Esophagus muscularis mucosa (tissue), 4 donors: ENCODE measurements around the gene ITGBL1. TPM values are rescaled to one million over a fixed set of nuclear protein-coding genes. Genes with fewer than 3 reads are reported as not detected.

Experiments
- DNase-seq: peaks from one replicate; pipeline ENCODE4 v3.0.0-alpha.2; 2017; ENCODE audit errors: extremely low spot score
- H3K27ac ChIP-seq, 4 donors: fragments of 200-600 bp; sonication (generic); replicated peaks in 1 of 4; 1 replicate in 3 of 4; 2 replicates in 1 of 4; pipeline ENCODE4 v1.5.1; 2016 to 2019; ENCODE audit warnings: mild to moderate bottlenecking in 1 of 4
- H3K27me3 ChIP-seq, 4 donors: fragments of 200-600 bp; sonication (generic); one replicate each; pipeline versions ENCODE4 v1.5.1 to v1.6.0; 2016 to 2019
- H3K36me3 ChIP-seq, 4 donors: fragments of 200-600 bp; sonication (generic); one replicate each; pipeline ENCODE4 v1.5.1; 2016 to 2019
- H3K4me1 ChIP-seq, 4 donors: fragments of 200-600 bp; sonication (generic); one replicate each; pipeline ENCODE4 v1.5.1; 2016 to 2019
- H3K4me3 ChIP-seq, 4 donors: fragments of 200-600 bp; sonication (generic); 1 replicate in 2 of 4; 2 replicates in 2 of 4; pipeline ENCODE4 v1.5.1; 2016 to 2019; ENCODE audit warnings: mild to moderate bottlenecking in 4 of 4, moderate library complexity in 1 of 4
- H3K9me3 ChIP-seq, 4 donors: fragments of 200-600 bp; sonication (generic); 1 replicate in 3 of 4; 2 replicates in 1 of 4; pipeline ENCODE4 v1.5.1; 2016 to 2019
- EP300 ChIP-seq: sonication (generic); formaldehyde crosslinking; IDR thresholded peaks from one replicate; pipeline ENCODE4 v1.6.1; 2017; ENCODE audit warnings: antibody characterized with exemption
- POLR2A ChIP-seq: fragments of 450-650 bp; IDR thresholded peaks from one replicate; pipeline ENCODE4 v1.6.1; 2017; ENCODE audit warnings: antibody characterized with exemption, moderate library complexity, mild to moderate bottlenecking, low read depth
- POLR2AphosphoS5 ChIP-seq, 2 donors: sonication (generic); formaldehyde crosslinking; IDR thresholded peaks; one replicate each; pipeline ENCODE4 v1.6.1; 2017; ENCODE audit warnings: antibody characterized with exemption in 2 of 2
- WGBS: methylation state at CpG from one replicate; pipeline ENCODE4 v1.1.5; 2018; 5-methylcytosine and 5-hydroxymethylcytosine counted together
- intact Hi-C: fragments of 100-400 bp; cut with DNase I; formaldehyde crosslinking; loops from one replicate; pipeline ENCODE4 v1.15.1; 2023
- total RNA-seq, 4 donors: library from RNA; depleted of rRNA; stranded (reverse); fragments of >200 nt; gene quantifications; one replicate each; pipeline versions ENCODE4 v1.1.0 to v1.2.1, GENCODE V29; 2016
- TF ChIP-seq, protein P1 (sequence below), 3 experiments: fragments of 200-600 bp in 2 of 3; fragments of 450-650 bp in 1 of 3; sonication (generic) in 2 of 3; IDR thresholded peaks; one replicate each; pipeline ENCODE4 v1.5.1; 2017 to 2019; ENCODE audit warnings: antibody characterized with exemption in 3 of 3, mild to moderate bottlenecking in 2 of 3, moderate library complexity in 1 of 3

ITGBL1 gene
- total RNA-seq, 4 donors from 2014 or later = 8.3 to 20.0 (median 13.8) TPM

DNA sequence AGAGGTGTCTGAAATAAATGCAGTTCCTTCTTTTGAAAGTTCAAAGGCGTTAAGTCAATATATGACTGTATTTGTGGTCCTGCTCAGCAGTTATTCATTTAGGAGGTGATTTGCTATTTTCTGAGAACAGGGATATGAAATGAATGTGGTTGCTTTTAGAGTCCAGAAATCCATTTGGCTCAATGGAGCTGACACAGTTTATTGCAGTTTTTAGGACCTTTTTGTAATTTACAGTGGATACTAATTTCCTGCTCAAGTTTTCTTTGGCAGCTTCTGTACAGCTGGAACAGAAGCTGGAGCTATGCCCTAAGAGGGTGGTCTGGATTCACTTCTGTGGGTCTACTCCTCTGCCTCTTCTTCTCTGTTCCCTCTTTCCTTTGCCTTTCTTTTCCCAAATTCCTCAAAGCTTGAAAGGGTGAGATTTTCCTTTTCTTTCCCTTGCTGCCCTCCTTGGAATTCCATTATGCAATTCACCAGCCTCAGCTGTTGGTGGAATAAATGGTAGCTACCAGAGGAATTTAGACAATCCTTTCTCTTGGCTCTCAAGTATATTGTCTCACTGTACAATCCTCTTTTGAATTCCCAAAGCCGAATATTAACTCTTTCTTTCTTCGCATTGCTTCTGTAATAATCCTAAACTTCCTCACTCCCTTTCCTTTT is 39.9 kb downstream of the ITGBL1 start:
- no peak for TF ChIP-seq EP300
- TF ChIP-seq POLR2A = no peak
- TF ChIP-seq, protein P1, sequence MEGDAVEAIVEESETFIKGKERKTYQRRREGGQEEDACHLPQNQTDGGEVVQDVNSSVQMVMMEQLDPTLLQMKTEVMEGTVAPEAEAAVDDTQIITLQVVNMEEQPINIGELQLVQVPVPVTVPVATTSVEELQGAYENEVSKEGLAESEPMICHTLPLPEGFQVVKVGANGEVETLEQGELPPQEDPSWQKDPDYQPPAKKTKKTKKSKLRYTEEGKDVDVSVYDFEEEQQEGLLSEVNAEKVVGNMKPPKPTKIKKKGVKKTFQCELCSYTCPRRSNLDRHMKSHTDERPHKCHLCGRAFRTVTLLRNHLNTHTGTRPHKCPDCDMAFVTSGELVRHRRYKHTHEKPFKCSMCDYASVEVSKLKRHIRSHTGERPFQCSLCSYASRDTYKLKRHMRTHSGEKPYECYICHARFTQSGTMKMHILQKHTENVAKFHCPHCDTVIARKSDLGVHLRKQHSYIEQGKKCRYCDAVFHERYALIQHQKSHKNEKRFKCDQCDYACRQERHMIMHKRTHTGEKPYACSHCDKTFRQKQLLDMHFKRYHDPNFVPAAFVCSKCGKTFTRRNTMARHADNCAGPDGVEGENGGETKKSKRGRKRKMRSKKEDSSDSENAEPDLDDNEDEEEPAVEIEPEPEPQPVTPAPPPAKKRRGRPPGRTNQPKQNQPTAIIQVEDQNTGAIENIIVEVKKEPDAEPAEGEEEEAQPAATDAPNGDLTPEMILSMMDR (IDR thresholded peaks at IDR 0.05) = no peak
- no peak for TF ChIP-seq POLR2AphosphoS5 (IDR thresholded peaks at IDR 0.05)

DNA sequence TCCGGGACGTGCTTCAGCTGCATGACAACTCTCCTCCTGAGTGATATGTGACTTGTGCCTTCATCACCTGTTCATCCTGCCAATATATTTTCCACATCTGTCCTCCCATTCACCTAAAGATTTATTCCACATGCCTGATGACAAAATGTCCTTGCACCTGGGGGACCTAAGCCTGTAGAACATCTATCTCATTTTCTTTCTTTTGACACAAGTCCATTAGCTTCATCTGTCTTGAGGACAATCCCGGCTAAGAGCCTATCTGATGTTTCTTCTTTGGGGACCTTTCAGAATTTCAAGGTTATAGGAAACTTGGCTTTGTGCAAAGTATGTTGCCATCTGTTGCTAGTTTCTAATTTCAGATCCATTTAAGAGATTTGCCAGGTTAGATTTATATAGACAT is 41.1 kb downstream of the ITGBL1 start:
- DNase-seq = no peak
- no peaks in the 10 kb centered on the region for H3K36me3 ChIP-seq
- no peak overlapping the region for H3K27ac ChIP-seq
- no peaks in the 10 kb centered on the region for H3K27me3 ChIP-seq
- 90% methylated on average over 3 of the region's 3 CpGs for WGBS
- no peak for TF ChIP-seq POLR2A
- TF ChIP-seq, protein P1 (IDR thresholded peaks at IDR 0.05) = no peak
- no peak for TF ChIP-seq POLR2AphosphoS5 (IDR thresholded peaks at IDR 0.05)
- TF ChIP-seq EP300 = no peak
- no peak overlapping the region for H3K4me3 ChIP-seq
- H3K4me1 ChIP-seq = no peaks in the 10 kb centered on the region
- intact Hi-C loops = no loop called here
- H3K9me3 ChIP-seq = no peaks in the 10 kb centered on the region

More for the DNA sequence above, 39.9 kb downstream of the ITGBL1 start:
- Histone ChIP-seq H3K4me1 (no peaks in the 10 kb centered on the region), H3K27ac (no peak overlapping the region), H3K36me3 (no peaks in the 10 kb centered on the region), H3K9me3 (no peaks in the 10 kb centered on the region), H3K27me3 (no peaks in the 10 kb centered on the region), H3K4me3 (no peak overlapping the region)
- 92% methylated on average over 3 of the region's 3 CpGs for WGBS
- intact Hi-C loops = no loop called here
- no peak for DNase-seq

- DNase-seq = no peak
- TF ChIP-seq, protein P1 (IDR thresholded peaks at IDR 0.05) = no peak
- TF ChIP-seq POLR2AphosphoS5 (IDR thresholded peaks at IDR 0.05) (no peak), POLR2A (no peak), EP300 (no peak)
- H3K4me1 ChIP-seq = no peaks in the 10 kb centered on the region
- no peaks in the 10 kb centered on the region for H3K9me3 ChIP-seq
- no peaks in the 10 kb centered on the region for H3K27me3 ChIP-seq
- intact Hi-C loops = no loop called here
- 82% methylated on average over 2 of the region's 2 CpGs for WGBS
- H3K36me3 ChIP-seq = no peaks in the 10 kb centered on the region
- H3K27ac ChIP-seq = no peak overlapping the region
- H3K4me3 ChIP-seq = no peak overlapping the region
These were observed 46.9 kb downstream of the ITGBL1 start for GRCh38 chr13:101499406-101499805.

GRCh38 chr13:101502618-101503017 is 50.1 kb downstream of the ITGBL1 start:
- intact Hi-C loops = no loop called here
- no peak for DNase-seq
- Histone ChIP-seq H3K4me1 (no peaks in the 10 kb centered on the region), H3K36me3 (no peaks in the 10 kb centered on the region), H3K4me3 (no peak overlapping the region), H3K27me3 (no peaks in the 10 kb centered on the region), H3K27ac (no peak overlapping the region), H3K9me3 (no peaks in the 10 kb centered on the region)
- WGBS = 62% methylated on average over 2 of the region's 2 CpGs
- TF ChIP-seq, protein P1 (IDR thresholded peaks at IDR 0.05) = no peak
- TF ChIP-seq POLR2AphosphoS5 (IDR thresholded peaks at IDR 0.05) = no peak

DNA sequence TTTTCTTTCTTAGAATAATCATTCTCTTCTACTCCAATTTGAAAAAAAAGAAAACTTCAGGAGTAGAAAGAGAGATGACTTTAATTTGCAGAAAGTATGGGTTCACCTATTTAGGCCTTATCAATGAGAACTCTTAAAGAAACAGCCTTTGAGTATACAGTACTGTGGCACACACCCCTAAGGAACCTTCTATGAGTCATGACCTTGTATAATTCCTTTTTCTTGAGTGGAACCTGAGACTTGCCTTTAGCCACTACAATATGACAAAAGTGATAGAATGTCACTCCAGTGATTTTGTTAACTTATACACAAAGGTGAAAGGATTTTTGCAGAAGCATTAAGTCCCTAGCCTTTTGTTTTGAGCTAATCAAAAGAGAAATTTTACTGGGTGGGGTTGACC is 58.7 kb downstream of the ITGBL1 start:
- intact Hi-C loops = no loop called here
- Histone ChIP-seq H3K27ac (no peak overlapping the region), H3K36me3 (no peaks in the 10 kb centered on the region), H3K9me3 (no peaks in the 10 kb centered on the region), H3K27me3 (no peaks in the 10 kb centered on the region), H3K4me1 (no peaks in the 10 kb centered on the region), H3K4me3 (no peak overlapping the region)
- DNase-seq = no peak
- no peak for TF ChIP-seq POLR2AphosphoS5 (IDR thresholded peaks at IDR 0.05)
- TF ChIP-seq, protein P1 (IDR thresholded peaks at IDR 0.05) = no peak
- no peak for TF ChIP-seq POLR2A
- TF ChIP-seq EP300 = no peak
